ENCODE measurements around the gene RUNDC3A. TPM values are rescaled to one million over a fixed set of nuclear protein-coding genes. Genes with fewer than 3 reads are reported as not detected.
"Not testable (repeated sequence)": the region's sequence is repeated elsewhere in the genome, so short reads cannot be mapped to it uniquely, and the experiment has no call there.

Gene RUNDC3A
- total RNA-seq, 1 donor from 2014 or later = 0.11 TPM

GRCh38 chr17:44340553-44340952 is 32.2 kb downstream of the RUNDC3A start:
- intact Hi-C loops (cut with micrococcal nuclease) = not testable (repeated sequence)

DNA sequence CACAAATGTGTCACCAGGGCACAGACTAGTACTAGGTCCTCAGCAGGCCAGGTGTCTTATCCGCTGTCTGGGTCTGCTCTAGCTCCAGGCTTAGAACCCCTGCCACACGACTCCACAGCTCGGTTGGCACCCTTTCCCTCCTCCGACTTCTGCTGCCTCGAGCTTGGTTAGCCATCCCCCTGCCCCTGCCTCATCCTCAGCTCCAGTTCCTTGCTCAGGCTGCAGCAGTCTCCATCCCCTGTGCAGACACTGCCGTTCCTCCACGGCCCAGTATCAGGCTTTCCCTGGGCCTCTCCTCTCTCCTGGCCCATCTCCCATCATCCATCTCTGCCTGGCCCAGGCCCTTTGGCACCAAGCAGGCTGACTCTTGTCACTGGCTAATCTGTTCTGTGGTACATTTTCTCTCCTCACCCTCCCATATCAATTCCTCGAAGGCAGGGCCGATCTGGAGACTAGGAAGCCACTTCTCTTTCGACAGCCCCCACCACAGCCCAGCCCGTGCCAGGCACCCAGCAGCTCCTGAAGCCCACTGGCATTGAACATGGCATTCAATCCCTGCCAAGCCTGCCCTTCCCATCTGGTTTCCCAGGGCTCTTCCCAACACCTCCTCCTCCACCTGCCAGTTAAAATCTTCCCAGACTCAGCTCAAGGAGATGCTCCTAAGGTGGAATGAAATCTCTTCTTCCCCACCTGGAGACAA is 35.3 kb downstream of the RUNDC3A start:
- intact Hi-C loops (cut with micrococcal nuclease) = loop anchor here (2.0 kb wide), 1 partner anchor 13 kb away; no protein-coding TSS in a partner anchor

DNA sequence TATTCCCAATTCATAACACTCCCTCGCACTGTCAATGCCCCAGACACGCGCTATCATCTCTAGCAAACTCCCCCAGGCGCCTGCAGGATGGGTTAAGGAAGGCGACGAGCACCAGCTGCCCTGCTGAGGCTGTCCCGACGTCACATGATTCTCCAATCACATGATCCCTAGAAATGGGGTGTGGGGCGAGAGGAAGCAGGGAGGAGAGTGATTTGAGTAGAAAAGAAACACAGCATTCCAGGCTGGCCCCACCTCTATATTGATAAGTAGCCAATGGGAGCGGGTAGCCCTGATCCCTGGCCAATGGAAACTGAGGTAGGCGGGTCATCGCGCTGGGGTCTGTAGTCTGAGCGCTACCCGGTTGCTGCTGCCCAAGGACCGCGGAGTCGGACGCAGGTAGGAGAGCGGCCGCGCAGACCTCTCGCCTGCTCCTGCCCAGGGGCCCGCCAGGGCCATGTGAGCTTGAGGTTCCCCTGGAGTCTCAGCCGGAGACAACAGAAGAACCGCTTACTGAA is 36.6 kb downstream of the RUNDC3A start, which contains the start of gene GRN:
TSS of gene GRN (plus strand) at position 364 of the 515 bp plus-strand sequence. CDS start 3,863 bp downstream, outside the sequence.
- intact Hi-C loops (cut with micrococcal nuclease) = loop anchor here (1.0 to 2.0 kb wide), 2 partner anchors 14 to 145 kb away; no protein-coding TSS in a partner anchor

DNA sequence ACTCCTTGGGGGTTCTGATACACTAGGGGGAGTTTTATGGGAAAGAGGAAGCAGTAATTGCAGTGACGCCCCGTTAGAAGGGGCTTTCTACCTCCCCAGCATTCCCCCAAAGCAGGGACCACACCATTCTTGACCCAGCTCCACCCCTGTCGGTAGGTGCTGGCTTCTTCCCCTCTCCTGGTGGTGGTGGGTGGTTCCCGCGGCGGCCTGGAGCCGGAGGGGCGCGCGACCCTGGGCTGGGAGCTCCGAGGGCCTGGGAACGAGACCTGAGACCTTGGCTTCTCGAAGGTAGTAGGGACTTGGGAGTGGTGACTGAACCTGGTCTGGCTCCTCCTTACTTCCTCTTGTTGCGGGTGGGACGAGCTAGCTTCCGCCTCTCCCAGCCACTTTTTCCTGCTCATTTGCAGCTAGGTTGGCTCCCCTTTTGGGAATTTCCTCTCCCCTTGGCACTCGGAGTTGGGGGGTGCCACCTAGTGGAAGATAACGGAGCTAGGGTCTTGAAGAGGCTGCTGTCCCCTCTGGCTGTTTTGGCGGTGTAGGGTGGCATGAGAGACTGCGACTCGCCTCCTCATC is 37.1 kb downstream of the RUNDC3A start:
- intact Hi-C loops (cut with micrococcal nuclease) = loop anchor here (1.0 to 2.0 kb wide), 2 partner anchors 15 to 145 kb away; no protein-coding TSS in a partner anchor

DNA sequence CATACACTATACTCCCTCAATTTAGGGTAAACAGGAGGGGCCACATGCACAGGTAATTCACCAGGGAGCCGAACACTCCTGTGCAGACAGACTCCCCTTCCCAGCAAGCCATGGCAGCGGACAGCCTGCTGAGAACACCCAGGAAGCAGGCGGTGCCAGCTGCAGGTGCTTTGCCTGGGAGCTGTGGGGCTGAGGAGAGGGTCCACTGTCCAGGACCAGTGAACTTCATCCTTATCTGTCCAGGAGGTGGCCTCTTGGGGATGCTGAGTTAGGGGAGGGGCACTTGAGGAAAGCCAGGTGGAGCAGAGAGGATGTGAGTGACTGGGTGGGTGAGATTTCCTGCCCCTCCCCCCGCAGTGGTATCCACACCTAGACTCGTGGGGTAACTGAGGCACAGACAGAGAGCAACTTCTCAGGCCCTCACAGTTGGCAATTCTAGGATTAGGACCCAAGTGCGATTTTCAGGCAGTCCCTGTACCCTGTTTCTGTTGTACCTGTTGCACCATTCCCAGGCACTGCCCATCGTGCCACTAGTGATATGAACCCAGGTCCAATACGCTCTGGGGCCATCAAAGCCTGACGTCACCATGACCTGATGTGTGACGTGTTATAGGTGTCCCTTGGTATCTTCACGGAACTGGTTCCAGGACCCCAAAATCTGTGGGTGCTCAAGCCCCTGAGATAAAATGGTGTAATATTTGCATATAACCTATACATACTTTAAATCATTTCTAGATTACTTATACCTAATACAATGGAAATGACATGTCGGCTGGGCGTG is 37.9 kb downstream of the RUNDC3A start:
- intact Hi-C loops (cut with micrococcal nuclease) = no loop called here

DNA sequence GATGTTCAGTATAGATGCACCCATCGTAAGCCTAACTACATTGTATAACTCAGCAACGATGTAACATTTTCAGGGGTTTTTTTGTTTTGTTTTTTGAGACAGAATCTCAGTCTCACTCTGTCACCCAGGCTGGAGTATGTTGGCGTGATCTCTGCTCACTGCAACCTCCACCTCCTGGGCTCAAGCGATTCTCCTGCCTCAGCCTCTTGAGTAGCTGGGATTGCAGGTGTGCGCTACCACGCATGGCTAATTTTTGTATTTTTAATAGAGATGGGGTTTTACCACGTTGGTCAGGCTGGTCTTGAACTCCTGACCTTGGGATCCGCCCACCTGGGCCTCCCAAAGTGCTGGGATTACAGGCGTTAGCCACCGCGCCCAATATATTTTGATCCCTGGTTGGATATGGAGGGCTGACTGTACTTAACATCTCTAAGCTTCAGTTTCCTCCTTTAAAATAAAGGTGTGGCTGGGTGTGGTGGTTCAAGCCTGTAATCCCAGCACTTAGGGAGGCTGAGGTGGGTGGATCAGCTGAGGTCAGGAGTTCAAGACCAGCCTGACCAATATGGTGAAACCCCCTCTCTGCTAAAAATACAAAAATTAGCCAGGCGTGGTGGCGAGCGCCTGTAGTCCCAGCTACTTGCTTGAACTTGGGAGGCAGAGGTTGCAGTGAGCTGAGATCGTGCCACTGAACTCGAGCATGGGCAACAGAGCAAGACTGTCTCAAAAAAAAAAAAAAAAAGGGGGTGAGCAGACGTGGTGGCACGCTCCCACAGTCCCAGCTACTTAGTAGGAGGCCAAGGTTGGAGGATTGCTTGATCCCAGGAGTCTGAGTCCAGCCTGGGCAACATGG is 39.0 kb downstream of the RUNDC3A start:
- intact Hi-C loops (cut with micrococcal nuclease) = not testable (repeated sequence)

- intact Hi-C loops (cut with micrococcal nuclease) = no loop called here
Observed at GRCh38 chr17:44348234-44348987, 40.0 kb downstream of the RUNDC3A start.

DNA sequence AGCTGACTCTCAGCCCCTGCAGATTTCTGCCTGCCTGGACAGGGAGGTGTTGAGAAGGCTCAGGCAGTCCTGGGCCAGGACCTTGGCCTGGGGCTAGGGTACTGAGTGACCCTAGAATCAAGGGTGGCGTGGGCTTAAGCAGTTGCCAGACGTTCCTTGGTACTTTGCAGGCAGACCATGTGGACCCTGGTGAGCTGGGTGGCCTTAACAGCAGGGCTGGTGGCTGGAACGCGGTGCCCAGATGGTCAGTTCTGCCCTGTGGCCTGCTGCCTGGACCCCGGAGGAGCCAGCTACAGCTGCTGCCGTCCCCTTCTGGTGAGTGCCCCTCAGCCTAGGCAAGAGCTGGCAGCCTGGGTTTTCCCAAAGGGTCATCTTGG is 40.6 kb downstream of the RUNDC3A start:
- intact Hi-C loops (cut with micrococcal nuclease) = no loop called here

DNA sequence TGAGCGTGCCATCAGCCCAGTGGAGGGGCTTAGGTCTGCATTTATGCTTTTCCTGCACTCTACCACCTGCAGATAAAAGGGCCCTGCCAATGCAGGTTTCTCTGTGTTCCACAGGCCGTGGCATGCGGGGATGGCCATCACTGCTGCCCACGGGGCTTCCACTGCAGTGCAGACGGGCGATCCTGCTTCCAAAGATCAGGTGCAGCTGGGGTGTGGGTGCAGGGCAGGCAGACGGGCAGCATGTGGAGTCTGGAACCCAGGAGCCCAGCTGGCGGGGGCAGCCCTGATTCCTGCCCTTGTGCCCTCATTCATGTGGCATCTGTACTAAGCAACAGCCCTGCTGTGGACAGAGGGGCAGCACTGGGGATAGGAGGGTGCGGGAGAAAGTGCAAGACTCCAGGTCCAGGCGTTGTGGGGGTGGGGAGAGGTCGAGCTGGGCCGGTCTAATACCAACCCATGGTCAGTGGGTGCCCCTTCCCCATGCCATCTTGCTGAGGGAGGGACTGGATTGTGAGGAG is 41.2 kb downstream of the RUNDC3A start:
- intact Hi-C loops (cut with micrococcal nuclease) = loop anchor here (1.0 kb wide), 2 partner anchors 18 to 139 kb away; no protein-coding TSS in a partner anchor

DNA sequence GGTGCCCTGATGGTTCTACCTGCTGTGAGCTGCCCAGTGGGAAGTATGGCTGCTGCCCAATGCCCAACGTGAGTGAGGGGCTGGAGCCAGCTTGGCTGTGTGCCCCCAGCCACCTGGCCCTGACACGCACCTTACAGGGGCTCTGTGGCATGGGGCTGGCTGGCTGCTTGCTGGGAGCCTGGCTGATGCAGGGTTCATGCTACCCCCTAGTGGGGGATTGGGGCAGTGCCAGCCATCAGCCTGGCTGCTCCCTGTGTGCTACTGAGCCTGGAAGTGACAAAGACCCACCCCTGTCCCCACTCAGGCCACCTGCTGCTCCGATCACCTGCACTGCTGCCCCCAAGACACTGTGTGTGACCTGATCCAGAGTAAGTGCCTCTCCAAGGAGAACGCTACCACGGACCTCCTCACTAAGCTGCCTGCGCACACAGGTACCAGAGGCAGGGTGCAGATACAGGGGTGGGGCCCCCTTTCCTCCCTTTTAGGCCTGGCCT is 42.4 kb downstream of the RUNDC3A start:
- intact Hi-C loops (cut with micrococcal nuclease) = loop anchor here (1.0 kb wide), 2 partner anchors 19 to 140 kb away; no protein-coding TSS in a partner anchor

GRCh38 chr17:44351464-44351863 is 43.1 kb downstream of the RUNDC3A start:
- intact Hi-C loops (cut with micrococcal nuclease) = no loop called here

- intact Hi-C loops (cut with micrococcal nuclease) = no loop called here
Observed at GRCh38 chr17:44351961-44352827, 43.8 kb downstream of the RUNDC3A start.

DNA sequence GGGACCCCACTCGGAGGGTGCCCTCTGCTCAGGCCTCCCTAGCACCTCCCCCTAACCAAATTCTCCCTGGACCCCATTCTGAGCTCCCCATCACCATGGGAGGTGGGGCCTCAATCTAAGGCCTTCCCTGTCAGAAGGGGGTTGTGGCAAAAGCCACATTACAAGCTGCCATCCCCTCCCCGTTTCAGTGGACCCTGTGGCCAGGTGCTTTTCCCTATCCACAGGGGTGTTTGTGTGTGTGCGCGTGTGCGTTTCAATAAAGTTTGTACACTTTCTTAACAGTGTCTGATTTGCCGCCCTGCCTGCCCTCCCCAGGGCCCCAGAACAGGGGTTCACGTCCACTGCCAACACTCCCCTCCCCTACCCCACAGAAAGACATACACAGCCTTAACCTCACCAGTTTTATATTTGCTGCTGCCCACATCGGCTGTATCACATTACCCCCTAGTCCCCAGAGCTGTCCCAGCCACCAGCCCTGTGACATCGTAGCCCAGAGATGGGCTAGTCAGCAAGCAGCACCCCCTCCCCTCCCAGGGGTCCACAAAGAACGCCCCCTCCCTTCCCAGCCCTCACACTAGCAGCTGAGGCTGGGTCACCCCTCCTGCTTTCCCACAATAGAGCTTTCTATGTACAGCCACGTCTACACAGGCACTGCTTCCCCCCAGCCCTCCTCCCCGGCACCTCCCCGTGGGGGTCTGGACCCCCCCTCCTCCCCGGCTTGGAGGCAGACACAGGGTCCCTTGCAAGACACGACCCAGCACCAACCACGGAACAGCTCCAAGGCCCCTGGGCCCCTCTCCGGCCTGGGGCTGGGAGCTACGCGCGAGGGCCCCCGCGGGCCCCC is 44.6 kb downstream of the RUNDC3A start:
- intact Hi-C loops (cut with micrococcal nuclease) = no loop called here

DNA sequence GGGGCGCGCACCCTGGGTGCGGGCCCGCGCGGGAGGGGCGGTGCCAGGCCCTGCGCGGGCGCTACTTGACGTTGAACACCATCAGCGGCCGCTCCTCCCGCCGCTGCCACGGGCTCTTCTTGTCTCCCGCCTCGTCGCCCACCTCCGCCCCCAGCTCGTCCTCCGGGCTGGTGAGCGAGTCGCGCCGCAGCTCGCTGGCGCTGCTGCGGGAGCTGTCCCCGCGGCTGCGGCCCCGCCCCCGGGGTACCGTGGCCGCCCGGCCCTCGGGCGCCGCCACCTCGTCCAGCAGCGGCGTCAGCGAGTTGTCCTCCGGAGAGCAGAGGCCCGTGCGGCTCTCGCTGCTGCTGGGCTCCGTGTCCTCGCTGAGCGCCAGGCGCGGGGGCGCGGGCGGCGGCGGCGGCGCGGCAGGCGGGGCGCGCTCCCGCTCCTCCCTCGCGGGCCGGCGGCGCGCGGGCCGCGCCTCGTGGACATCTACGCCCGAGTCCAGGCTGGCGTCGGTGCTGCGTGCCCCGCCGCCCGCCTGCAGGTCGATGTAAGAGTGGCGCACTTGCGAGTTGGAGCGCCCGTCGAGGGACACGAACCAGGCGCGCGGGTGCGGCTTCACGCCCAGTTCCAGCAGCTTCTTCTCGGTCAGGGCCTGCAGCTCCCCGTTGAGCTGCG is 45.4 kb downstream of the RUNDC3A start:
- intact Hi-C loops (cut with micrococcal nuclease) = no loop called here

- intact Hi-C loops (cut with micrococcal nuclease) = no loop called here
Observed at GRCh38 chr17:44354582-44355561, 46.5 kb downstream of the RUNDC3A start.

GRCh38 chr17:44355642-44356099 is 47.3 kb downstream of the RUNDC3A start:
- intact Hi-C loops (cut with micrococcal nuclease) = no loop called here
